CD4-positive, alpha-beta T cell (primary cell): ENCODE results near the gene PIWIL4. TPM values are rescaled to one million over a fixed set of nuclear protein-coding genes. Genes with fewer than 3 reads are reported as not detected.

ENCODE experiments used
- ATAC-seq: fragments of 200-7000 bp; cut with Tn5 transposase; one replicate; pipeline ENCODE4 v1.10.0; 2022; ENCODE audit warnings: mild to moderate bottlenecking; ENCODE audit not compliant: poor library complexity
- CTCF ChIA-PET: fragments of 350-600 bp; sonication (Branson Sonifier 250); formaldehyde crosslinking; loops from one replicate; lab custom pipeline; 2021; ENCODE audit warnings: antibody characterized with exemption, inconsistent platforms; lab: Charles Lee
- POLR2A ChIA-PET: fragments of 350-600 bp; sonication (Branson Sonifier 250); formaldehyde crosslinking; loops from one replicate; lab custom pipeline; 2021; ENCODE audit warnings: antibody characterized with exemption, inconsistent platforms; lab: Charles Lee
- DNase-seq, 14 experiments: peaks; one replicate each; pipeline ENCODE4 v3.0.0-alpha.2; 2013 to 2020; ENCODE audit warnings: mixed read lengths in 2 of 14
- H3K27ac ChIP-seq, 2 donors: one replicate each; pipeline versions ENCODE4 v1.5.1 to v1.7.0; 2013; ENCODE audit warnings: low read length in 2 of 2, low read depth in 1 of 2, mild to moderate bottlenecking in 1 of 2
- H3K27me3 ChIP-seq, 2 experiments: 1 replicate in 1 of 2; 2 replicates in 1 of 2; pipeline versions ENCODE4 v1.6.1 to v1.7.0; 2013; ENCODE audit warnings: low read length in 2 of 2, control low read depth in 1 of 2, mild to moderate bottlenecking in 1 of 2, moderate library complexity in 1 of 2; ENCODE audit not compliant: insufficient read depth in 2 of 2, control insufficient read depth in 1 of 2
- H3K36me3 ChIP-seq: one replicate; pipeline ENCODE4 v1.6.1; 2013; ENCODE audit warnings: low read length, control low read depth; ENCODE audit not compliant: insufficient read depth
- H3K4me1 ChIP-seq: one replicate; pipeline ENCODE4 v1.6.1; 2013; ENCODE audit warnings: low read length, control low read depth; ENCODE audit not compliant: insufficient read depth
- H3K4me3 ChIP-seq: one replicate; pipeline ENCODE4 v1.5.1; 2013; ENCODE audit warnings: mild to moderate bottlenecking, low read length, moderate library complexity
- H3K9me3 ChIP-seq, 2 experiments: 1 replicate in 1 of 2; 2 replicates in 1 of 2; pipeline versions ENCODE4 v1.6.1 to v1.7.0; 2013; ENCODE audit warnings: low read length in 2 of 2, mild to moderate bottlenecking in 2 of 2, control low read depth in 1 of 2, moderate library complexity in 1 of 2; ENCODE audit not compliant: control insufficient read depth in 1 of 2, insufficient read depth in 1 of 2
- H3K27ac Mint-ChIP-seq: one replicate; pipeline ENCODE4 v1.8.0; 2020; ENCODE audit warnings: mixed read lengths
- H3K27me3 Mint-ChIP-seq: one replicate; pipeline ENCODE4 v1.8.0; 2021; ENCODE audit warnings: mixed read lengths
- H3K36me3 Mint-ChIP-seq: one replicate; pipeline ENCODE4 v1.8.0; 2021; ENCODE audit warnings: low read depth, mixed read lengths
- H3K4me1 Mint-ChIP-seq: one replicate; pipeline ENCODE4 v1.8.0; 2021; ENCODE audit warnings: low read depth, mixed read lengths
- H3K4me3 Mint-ChIP-seq: one replicate; pipeline ENCODE4 v1.8.0; 2020; ENCODE audit warnings: mild to moderate bottlenecking, mixed read lengths
- H3K9me3 Mint-ChIP-seq: one replicate; pipeline ENCODE4 v1.8.0; 2020; ENCODE audit warnings: mixed read lengths
- CTCF ChIP-seq: fragments of 200-600 bp; IDR thresholded peaks from one replicate; pipeline ENCODE4 v1.8.0; 2022; ENCODE audit warnings: antibody characterized with exemption, mild to moderate bottlenecking
- intact Hi-C, 2 experiments: fragments of 100-400 bp; cut with DNase I in 1 of 2; cut with micrococcal nuclease in 1 of 2; formaldehyde crosslinking; loops; one replicate each; pipeline versions ENCODE4 v1.15.1 to v1.9.0; 2023 to 2025; cut with DNase I, micrococcal nuclease
- total RNA-seq, 174 experiments: library from RNA in 2 of 174; stranded (reverse) in 2 of 174; gene quantifications; one replicate each; pipeline ENCODE4 v1.2.3 and lab custom pipeline; 2021 to 2026

The PIWIL4 gene
- total RNA-seq, 2 experiments from 2014 or later = 1.3 to 1.4 TPM

- H3K36me3 Mint-ChIP-seq = peaks cover 4% of the 10 kb centered on the region
- ATAC-seq (no peak), DNase-seq (no peak)
- peak overlapping the region; percentile 81 for H3K4me3 Mint-ChIP-seq
- Histone ChIP-seq H3K9me3 (no peaks in the 10 kb centered on the region), H3K27ac (no peak overlapping the region), H3K4me3 (no peak overlapping the region), H3K4me1 (peaks cover 33% of the 10 kb centered on the region), H3K27me3 (no peaks in the 10 kb centered on the region), H3K36me3 (no peaks in the 10 kb centered on the region)
- POLR2A ChIA-PET = interaction anchor here (1.3 kb wide), 1 partner anchor 53 kb away, joined by 3 read pairs; no protein-coding TSS in a partner anchor
- no peaks in the 10 kb centered on the region for H3K27me3 Mint-ChIP-seq
- no peaks in the 10 kb centered on the region for H3K9me3 Mint-ChIP-seq
- peak overlapping the region; percentile 49 for H3K27ac Mint-ChIP-seq
- peaks cover 69% of the 10 kb centered on the region for H3K4me1 Mint-ChIP-seq
- intact Hi-C loops = loop anchor here in 1 of 2 experiments (5.0 kb wide), 1 partner anchor 540 kb away; the partner anchor contains the start of gene ENDOD1
- CTCF ChIA-PET = no interaction called here
- no peak for TF ChIP-seq CTCF
These were observed 20.3 kb upstream of the PIWIL4 start for GRCh38 chr11:94546886-94547285.

- no peaks in the 10 kb centered on the region for H3K36me3 Mint-ChIP-seq
- DNase-seq (no peak), ATAC-seq (no peak)
- Histone ChIP-seq H3K9me3 (no peaks in the 10 kb centered on the region), H3K4me3 (no peak overlapping the region), H3K36me3 (no peaks in the 10 kb centered on the region), H3K27me3 (no peaks in the 10 kb centered on the region), H3K27ac (no peak overlapping the region), H3K4me1 (peaks cover 24% of the 10 kb centered on the region)
- ChIA-PET POLR2A (no interaction called here), CTCF (no interaction called here)
- H3K27me3 Mint-ChIP-seq = no peaks in the 10 kb centered on the region
- no peak overlapping the region for H3K4me3 Mint-ChIP-seq
- no peak for TF ChIP-seq CTCF
- H3K9me3 Mint-ChIP-seq = no peaks in the 10 kb centered on the region
- H3K4me1 Mint-ChIP-seq = peaks cover 55% of the 10 kb centered on the region
- no peak overlapping the region for H3K27ac Mint-ChIP-seq
- intact Hi-C loops = loop anchor here in 1 of 2 experiments (5.0 kb wide), 1 partner anchor 538 kb away; the partner anchor contains the start of gene ENDOD1
These were observed 18.0 kb upstream of the PIWIL4 start for GRCh38 chr11:94549146-94549545.

- H3K27me3 Mint-ChIP-seq = no peaks in the 10 kb centered on the region
- H3K9me3 Mint-ChIP-seq = no peaks in the 10 kb centered on the region
- no peak overlapping the region for H3K4me3 Mint-ChIP-seq
- Histone ChIP-seq H3K4me1 (peaks cover 15% of the 10 kb centered on the region), H3K36me3 (no peaks in the 10 kb centered on the region), H3K4me3 (no peak overlapping the region), H3K27ac (no peak overlapping the region), H3K27me3 (no peaks in the 10 kb centered on the region), H3K9me3 (no peaks in the 10 kb centered on the region)
- ChIA-PET POLR2A (no interaction called here), CTCF (no interaction called here)
- ATAC-seq (no peak), DNase-seq (no peak)
- peak overlapping the region; percentile 4 for H3K27ac Mint-ChIP-seq
- H3K4me1 Mint-ChIP-seq = peaks cover 51% of the 10 kb centered on the region
- no peaks in the 10 kb centered on the region for H3K36me3 Mint-ChIP-seq
- intact Hi-C loops = no loop called here
- TF ChIP-seq CTCF = no peak
These were observed 16.7 kb upstream of the PIWIL4 start for GRCh38 chr11:94550513-94550912.
